GM12873 (cell line): ENCODE measurements around the gene IGFLR1.
A peak's percentile ranks its signal among the peaks of the same experiment; 100 is the strongest.

Experiments
- CTCF ChIP-seq: IDR thresholded peaks from 2 replicates; pipeline ENCODE4 v1.5.1; 2012; ENCODE audit warnings: low read depth, mild to moderate bottlenecking, moderate library complexity, low read length, control low read depth; ENCODE audit not compliant: insufficient read depth; ENCODE audit errors: missing control alignments

Gene IGFLR1

DNA sequence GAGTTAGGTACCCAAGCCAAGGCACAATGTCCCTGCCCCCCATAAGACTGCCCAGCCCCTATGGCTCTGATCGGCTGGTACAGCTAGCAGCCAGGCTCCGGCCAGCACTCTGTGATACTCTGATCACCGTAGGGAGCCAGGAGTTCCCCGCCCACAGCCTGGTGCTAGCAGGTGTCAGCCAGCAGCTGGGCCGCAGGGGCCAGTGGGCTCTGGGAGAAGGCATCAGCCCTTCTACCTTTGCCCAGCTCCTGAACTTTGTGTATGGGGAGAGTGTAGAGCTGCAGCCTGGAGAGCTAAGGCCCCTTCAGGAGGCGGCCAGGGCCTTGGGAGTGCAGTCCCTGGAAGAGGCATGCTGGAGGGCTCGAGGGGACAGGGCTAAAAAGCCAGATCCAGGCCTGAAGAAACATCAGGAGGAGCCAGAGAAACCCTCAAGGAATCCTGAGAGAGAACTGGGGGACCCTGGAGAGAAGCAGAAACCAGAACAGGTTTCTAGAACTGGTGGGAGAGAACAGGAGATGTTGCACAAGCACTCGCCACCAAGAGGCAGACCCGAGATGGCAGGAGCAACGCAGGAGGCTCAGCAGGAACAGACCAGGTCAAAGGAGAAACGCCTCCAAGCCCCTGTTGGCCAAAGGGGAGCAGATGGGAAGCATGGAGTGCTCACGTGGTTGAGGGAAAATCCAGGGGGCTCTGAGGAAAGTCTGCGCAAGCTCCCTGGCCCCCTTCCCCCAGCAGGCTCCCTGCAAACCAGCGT is 27.5 kb downstream of the IGFLR1 start:
- TF ChIP-seq CTCF, result peak; percentile 58

DNA sequence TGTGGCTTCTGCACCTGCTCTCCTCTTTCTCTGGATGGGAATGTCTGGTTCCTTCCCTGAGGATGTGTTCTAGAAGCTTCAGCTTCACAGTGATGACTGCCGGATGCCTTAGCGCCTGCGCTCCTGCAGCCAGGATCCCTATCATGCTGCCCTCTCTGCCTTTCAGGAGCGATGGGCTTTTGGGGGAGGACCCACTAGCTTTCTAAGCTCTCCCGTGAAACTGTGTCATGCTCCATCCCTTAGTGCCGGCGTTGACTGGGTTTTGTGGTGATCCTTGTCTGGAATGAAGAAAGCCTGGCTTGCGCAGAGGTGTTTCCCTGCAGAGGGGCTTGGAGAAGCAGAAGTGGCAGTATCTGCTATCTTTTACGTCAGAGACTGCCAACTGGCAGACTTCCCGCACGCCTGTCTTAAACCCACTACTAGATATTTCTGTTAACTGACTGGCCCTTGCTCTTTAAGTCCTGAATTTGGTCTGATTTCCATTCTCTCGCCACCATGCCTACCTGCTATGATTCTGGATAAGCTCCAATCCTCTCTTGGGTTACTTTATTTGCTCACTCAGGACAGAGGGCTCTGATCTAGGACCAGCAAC is 28.3 kb downstream of the IGFLR1 start:
- TF ChIP-seq CTCF, result no peak

- TF ChIP-seq CTCF, result no peak
Observed at GRCh38 chr19:35713506-35713850, 28.8 kb downstream of the IGFLR1 start.

DNA sequence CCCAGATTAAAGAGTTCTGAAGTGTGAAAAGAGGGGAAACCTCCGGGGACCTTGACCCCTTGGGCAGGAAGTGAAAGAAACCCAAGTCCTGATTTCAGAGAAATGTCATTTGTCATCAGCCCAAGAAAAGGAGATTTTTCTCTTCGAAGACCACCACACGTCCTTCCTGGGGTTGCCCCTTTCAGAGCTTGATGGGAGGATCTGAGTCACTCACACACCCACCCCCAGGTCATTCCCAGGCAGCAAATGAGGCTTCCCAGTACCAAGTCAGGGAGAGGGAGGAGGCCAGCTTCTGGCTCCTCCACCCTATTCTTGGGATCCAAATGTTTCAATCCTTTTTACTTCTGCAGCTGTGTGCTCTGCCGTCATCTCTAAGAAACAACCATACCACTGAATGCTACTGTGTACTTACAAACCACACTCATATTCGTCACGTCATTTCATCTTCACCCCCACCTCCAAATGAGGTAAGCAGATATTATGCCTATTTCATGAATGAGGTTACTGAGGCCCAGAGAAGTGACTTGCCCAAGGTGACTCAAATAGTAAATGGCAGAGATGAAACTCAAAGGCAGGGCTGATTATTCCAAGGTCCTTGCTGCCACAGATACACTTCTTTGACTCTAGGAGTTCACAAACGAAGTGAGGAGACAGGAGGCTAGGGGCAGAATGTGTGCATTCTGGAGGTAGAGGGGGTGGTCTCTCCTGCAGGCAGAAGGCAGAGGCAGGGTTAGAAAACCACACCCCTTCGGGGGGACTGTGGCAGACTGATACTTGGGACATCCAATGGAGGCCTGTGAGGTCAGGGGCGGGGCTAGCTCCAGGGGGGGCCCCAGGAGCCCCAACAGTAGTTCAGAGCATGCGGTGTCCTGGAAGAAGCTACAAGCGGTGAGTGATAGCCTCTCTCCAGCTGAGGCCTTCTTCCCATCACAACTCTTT is 29.4 kb downstream of the IGFLR1 start:
- TF ChIP-seq CTCF, result no peak

GRCh38 chr19:35710784-35711723 is 31.2 kb downstream of the IGFLR1 start:
- TF ChIP-seq CTCF, result no peak

- no peak for TF ChIP-seq CTCF
Observed at GRCh38 chr19:35708391-35708790, 33.9 kb downstream of the IGFLR1 start.
